HEK293 (cell line): ENCODE results near the gene GPR135.
A peak's percentile ranks its signal among the peaks of the same experiment; 100 is the strongest.

Experiments
- CTCF ChIA-PET: fragments of 350-600 bp; formaldehyde crosslinking; extraction: SDS; loops from one replicate; lab custom pipeline; 2021; ENCODE audit warnings: antibody characterized with exemption; lab: Yijun Ruan, JAX
- POLR2A ChIA-PET: fragments of 300-600 bp; formaldehyde crosslinking; extraction: SDS; loops from one replicate; lab custom pipeline; 2020; ENCODE audit warnings: antibody characterized with exemption, inconsistent platforms; lab: Yijun Ruan, JAX
- H3K27ac ChIP-seq: fragments of 200-500 bp; sonication (Bioruptor generic); 2 replicates; pipeline ENCODE4 v1.5.1; 2014; ENCODE audit warnings: low read depth, low read length, control low read depth, inconsistent platforms; ENCODE audit errors: extremely low read depth
- H3K36me3 ChIP-seq, 2 experiments: fragments of 200-500 bp in 1 of 2; sonication (Bioruptor generic) in 1 of 2; 1 replicate in 1 of 2; 2 replicates in 1 of 2; pipeline ENCODE4 v1.5.1; 2014 to 2017; ENCODE audit warnings: inconsistent platforms in 2 of 2, low read length in 2 of 2; ENCODE audit not compliant: control insufficient read depth in 2 of 2, insufficient read depth in 1 of 2
- H3K4me1 ChIP-seq: fragments of 200-500 bp; sonication (Bioruptor generic); 2 replicates; pipeline ENCODE4 v1.5.1; 2014; ENCODE audit warnings: mild to moderate bottlenecking, low read length, inconsistent platforms; ENCODE audit not compliant: control insufficient read depth, insufficient read depth
- H3K4me3 ChIP-seq: 2 replicates; pipeline ENCODE4 v1.5.1; 2011; ENCODE audit warnings: low read depth, mild to moderate bottlenecking, control low read depth, low read length, moderate library complexity
- H3K9me3 ChIP-seq: fragments of 200-500 bp; sonication (Bioruptor generic); 2 replicates; pipeline ENCODE4 v1.5.1; 2014; ENCODE audit warnings: low read depth, low read length, inconsistent platforms; ENCODE audit not compliant: control insufficient read depth, insufficient read depth
- BCL11B ChIP-seq: fragments of 450-650 bp; formaldehyde crosslinking; IDR thresholded peaks from 2 replicates; pipeline ENCODE4 v1.5.1; 2016; ENCODE audit warnings: low read depth, missing biosample characterization, missing genetic modification characterization
- ELK4 ChIP-seq: IDR thresholded peaks from 2 replicates; pipeline ENCODE4 v1.6.1; 2011; ENCODE audit warnings: mild to moderate bottlenecking, low read depth, low read length, borderline replicate concordance
- IKZF3 ChIP-seq: fragments of 450-650 bp; IDR thresholded peaks from 2 replicates; pipeline ENCODE4 v1.5.0; 2018; ENCODE audit warnings: missing biosample characterization, mild to moderate bottlenecking, missing genetic modification characterization, moderate library complexity
- KLF9 ChIP-seq: fragments of 450-650 bp; formaldehyde crosslinking; IDR thresholded peaks from 2 replicates; pipeline ENCODE4 v1.5.1; 2016; ENCODE audit warnings: missing biosample characterization, missing genetic modification characterization, low read depth
- OVOL3 ChIP-seq: fragments of 450-650 bp; formaldehyde crosslinking; IDR thresholded peaks from 2 replicates; pipeline ENCODE4 v1.5.1; 2016; ENCODE audit warnings: missing biosample characterization, missing genetic modification characterization
- PATZ1 ChIP-seq: fragments of 450-650 bp; formaldehyde crosslinking; IDR thresholded peaks from 2 replicates; pipeline ENCODE4 v1.5.1; 2016; ENCODE audit warnings: missing biosample characterization, missing genetic modification characterization
- PRDM10 ChIP-seq: fragments of 450-650 bp; formaldehyde crosslinking; IDR thresholded peaks from 2 replicates; pipeline ENCODE4 v1.5.1; 2016; ENCODE audit warnings: missing biosample characterization, missing genetic modification characterization
- SETDB1 ChIP-seq: IDR thresholded peaks from one replicate; pipeline ENCODE4 v1.6.1; 2017; ENCODE audit warnings: mild to moderate bottlenecking, low read length, moderate library complexity, mixed read lengths; ENCODE audit not compliant: insufficient read length
- ZBTB20 ChIP-seq: fragments of 450-650 bp; formaldehyde crosslinking; IDR thresholded peaks from 2 replicates; pipeline ENCODE4 v1.5.1; 2016; ENCODE audit warnings: missing biosample characterization, missing genetic modification characterization
- ZBTB26 ChIP-seq: fragments of 450-650 bp; formaldehyde crosslinking; optimal IDR thresholded peaks from 2 replicates; pipeline ENCODE3; 2016; ENCODE audit warnings: missing biosample characterization, mild to moderate bottlenecking, missing genetic modification characterization
- ZFHX2 ChIP-seq: fragments of 450-650 bp; formaldehyde crosslinking; conservative IDR thresholded peaks from 2 replicates; pipeline ENCODE4 v1.5.1; 2016; ENCODE audit warnings: missing biosample characterization, missing genetic modification characterization
- ZNF324 ChIP-seq: fragments of 450-650 bp; formaldehyde crosslinking; IDR thresholded peaks from 2 replicates; pipeline ENCODE4 v1.5.1; 2016; ENCODE audit warnings: missing biosample characterization, missing genetic modification characterization
- ZNF341 ChIP-seq: fragments of 450-650 bp; formaldehyde crosslinking; IDR thresholded peaks from 2 replicates; pipeline ENCODE4; 2016; ENCODE audit warnings: low read depth, missing biosample characterization, missing genetic modification characterization
- ZNF501 ChIP-seq: fragments of 450-650 bp; formaldehyde crosslinking; IDR thresholded peaks from 2 replicates; pipeline ENCODE4 v1.5.1; 2016; ENCODE audit warnings: missing biosample characterization, missing genetic modification characterization
- ZNF701 ChIP-seq: fragments of 450-650 bp; formaldehyde crosslinking; IDR thresholded peaks from 2 replicates; pipeline ENCODE4 v1.5.1; 2016; ENCODE audit warnings: missing biosample characterization, missing genetic modification characterization
- ZNF76 ChIP-seq: fragments of 450-650 bp; formaldehyde crosslinking; IDR thresholded peaks from 2 replicates; pipeline ENCODE4; 2016; ENCODE audit warnings: low read depth, missing biosample characterization, missing genetic modification characterization, borderline replicate concordance
- ZNF777 ChIP-seq: fragments of 450-650 bp; formaldehyde crosslinking; IDR thresholded peaks from 2 replicates; pipeline ENCODE4 v1.5.1; 2017; ENCODE audit warnings: missing biosample characterization, missing genetic modification characterization, borderline replicate concordance
- ZSCAN30 ChIP-seq: fragments of 450-650 bp; IDR thresholded peaks from 2 replicates; pipeline ENCODE4 v1.5.1; 2018; ENCODE audit warnings: missing biosample characterization, mild to moderate bottlenecking, missing genetic modification characterization, moderate library complexity

The GPR135 gene

GRCh38 chr14:59483819-59484638, 18.8 kb upstream of the GPR135 start, which contains the start of the genes JKAMP and L3HYPDH (continued):
- TF ChIP-seq ZBTB26 (tag by site-specific recombination) (peak; percentile 91), ZFHX2 (tag by site-specific recombination) (peak; percentile 77), ZBTB20 (peak; percentile 87), KLF9 (peak; percentile 85), PATZ1 (tag by site-specific recombination) (peak; percentile 75), ZNF501 (peak; percentile 96), ZNF76 (tag by site-specific recombination) (peak; percentile 72), OVOL3 (tag by site-specific recombination) (0 out of 2 replicates have a peak, but pooled peaks have one; percentile 16), ZNF324 (tag by site-specific recombination) (peak; percentile 40; the same call in 1 of the 2 replicates), BCL11B (0 out of 2 replicates have a peak, but pooled peaks have one; percentile 22), ZNF777 (tag by site-specific recombination) (peak; percentile 92; the same call in 1 of the 2 replicates), ZNF701 (tag by site-specific recombination) (no peak), SETDB1 (peak; percentile 30)

GRCh38 chr14:59483363-59483762, 18.2 kb upstream of the GPR135 start:
- no peak for TF ChIP-seq ZSCAN30 (tag by site-specific recombination)
- no peak for TF ChIP-seq ELK4
- no peak for TF ChIP-seq ZFHX2 (tag by site-specific recombination)
- TF ChIP-seq ZNF341 (tag by site-specific recombination), result peak; percentile 99
- TF ChIP-seq IKZF3, result 0 out of 2 replicates have a peak, but pooled peaks have one; percentile 24
- peak; percentile 50; the same call in 1 of the 2 replicates for TF ChIP-seq PRDM10 (tag by site-specific recombination)
- no peaks in the 10 kb centered on the region for H3K9me3 ChIP-seq
- peak overlapping the region; percentile 84 for H3K4me3 ChIP-seq
- H3K27ac ChIP-seq, result peak overlapping the region; percentile 84; the same call in 1 of the 2 replicates
- 0 out of 2 replicates have a peak, but pooled peaks cover 3% of the 10 kb centered on the region for H3K4me1 ChIP-seq
- peaks cover 13 to 28% of the 10 kb centered on the region in 2 experiments for H3K36me3 ChIP-seq
- ChIA-PET CTCF (interaction anchor here (1.0 to 1.9 kb wide), 5 partner anchors 20 to 702 kb away, joined by 3 to 7 read pairs (median 3); no protein-coding TSS in a partner anchor), POLR2A (interaction anchor here (1.1 to 2.4 kb wide), 5 partner anchors 14 to 295 kb away, joined by 3 to 18 read pairs (median 4); partner anchors contain the start of genes DAAM1 and GPR135)
